Measurements from ENCODE around the gene ARHGAP8. TPM values are rescaled to one million over a fixed set of nuclear protein-coding genes. Genes with fewer than 3 reads are reported as not detected.

Gene ARHGAP8
- total RNA-seq, 1 donor from 2014 or later, result not detected

DNA sequence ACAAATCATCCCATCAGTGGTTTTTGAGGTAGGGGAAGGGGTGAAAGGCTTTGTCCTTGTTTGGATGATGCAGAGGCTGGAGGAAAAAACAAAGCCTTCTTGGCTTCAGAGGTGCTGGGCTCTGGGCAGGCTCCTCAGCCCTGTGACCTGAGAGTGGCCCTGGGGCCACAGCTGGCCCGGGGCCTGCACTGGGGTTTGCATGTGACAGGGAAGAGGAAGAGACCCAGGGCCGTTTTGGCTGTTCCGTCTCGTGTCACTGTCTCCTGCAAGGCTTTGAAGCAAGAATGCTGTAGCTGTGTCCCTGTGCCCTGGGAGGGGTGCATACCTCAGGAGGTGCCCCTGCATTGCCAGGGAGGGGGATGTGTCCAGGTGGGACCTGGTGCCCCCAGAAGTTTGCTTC lies 12.6 kb downstream of the ARHGAP8 start:
- Histone ChIP-seq H3K4me3 (no peak overlapping the region), H3K27ac (replicated peaks) (no peak overlapping the region), H3K9me3 (replicated peaks) (peaks cover 5% of the 10 kb centered on the region), H3K4me1 (no peaks in the 10 kb centered on the region), H3K36me3 (no peaks in the 10 kb centered on the region), H3K27me3 (ENCODE audit: low read depth) (peaks cover 75% of the 10 kb centered on the region)
- TF ChIP-seq, protein P1, sequence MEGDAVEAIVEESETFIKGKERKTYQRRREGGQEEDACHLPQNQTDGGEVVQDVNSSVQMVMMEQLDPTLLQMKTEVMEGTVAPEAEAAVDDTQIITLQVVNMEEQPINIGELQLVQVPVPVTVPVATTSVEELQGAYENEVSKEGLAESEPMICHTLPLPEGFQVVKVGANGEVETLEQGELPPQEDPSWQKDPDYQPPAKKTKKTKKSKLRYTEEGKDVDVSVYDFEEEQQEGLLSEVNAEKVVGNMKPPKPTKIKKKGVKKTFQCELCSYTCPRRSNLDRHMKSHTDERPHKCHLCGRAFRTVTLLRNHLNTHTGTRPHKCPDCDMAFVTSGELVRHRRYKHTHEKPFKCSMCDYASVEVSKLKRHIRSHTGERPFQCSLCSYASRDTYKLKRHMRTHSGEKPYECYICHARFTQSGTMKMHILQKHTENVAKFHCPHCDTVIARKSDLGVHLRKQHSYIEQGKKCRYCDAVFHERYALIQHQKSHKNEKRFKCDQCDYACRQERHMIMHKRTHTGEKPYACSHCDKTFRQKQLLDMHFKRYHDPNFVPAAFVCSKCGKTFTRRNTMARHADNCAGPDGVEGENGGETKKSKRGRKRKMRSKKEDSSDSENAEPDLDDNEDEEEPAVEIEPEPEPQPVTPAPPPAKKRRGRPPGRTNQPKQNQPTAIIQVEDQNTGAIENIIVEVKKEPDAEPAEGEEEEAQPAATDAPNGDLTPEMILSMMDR (IDR thresholded peaks at IDR 0.05; ENCODE audit: borderline replicate concordance), result no peak
- intact Hi-C loops (cut with micrococcal nuclease), result no loop called here
- no peak for DNase-seq

DNA sequence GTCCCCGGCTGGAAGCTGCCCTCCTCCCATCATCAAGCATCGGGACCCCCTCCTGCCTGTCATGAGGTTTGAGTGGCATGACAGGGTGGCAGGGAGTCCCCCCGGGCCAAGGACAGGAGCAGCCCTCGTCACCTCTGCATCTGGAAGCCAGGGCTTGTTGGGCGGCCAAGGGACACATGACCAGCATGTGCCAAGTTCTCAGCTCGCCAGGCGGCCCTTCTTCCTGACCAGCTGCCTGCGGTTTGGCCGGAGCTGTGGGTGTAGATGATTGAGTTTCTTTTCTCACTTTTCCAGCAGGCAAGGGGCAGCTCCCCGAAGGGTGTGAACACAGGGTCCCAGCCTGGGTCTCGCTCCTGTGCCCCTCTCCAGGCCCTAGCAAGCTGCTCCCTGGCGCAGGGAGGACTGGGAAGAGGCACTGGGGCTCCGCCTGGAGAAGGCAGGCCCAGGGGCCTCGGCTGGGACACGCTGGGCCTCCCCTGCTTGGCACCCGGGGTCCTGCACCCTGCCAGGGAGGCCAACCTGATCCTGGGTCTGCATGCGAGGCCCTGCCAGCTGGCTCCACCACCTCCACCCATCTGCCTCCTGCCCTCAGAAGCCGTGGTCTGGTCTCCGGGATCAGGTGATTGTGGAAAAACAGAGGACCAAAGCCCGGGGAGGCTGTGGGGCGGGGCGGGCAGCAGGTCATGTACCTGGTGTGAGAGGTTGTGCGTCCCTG lies 13.4 kb downstream of the ARHGAP8 start:
- DNase-seq, result no peak
- Histone ChIP-seq H3K27me3 (ENCODE audit: low read depth) (peaks cover 71% of the 10 kb centered on the region), H3K27ac (replicated peaks) (no peak overlapping the region), H3K4me1 (no peaks in the 10 kb centered on the region), H3K9me3 (replicated peaks) (peaks cover 7% of the 10 kb centered on the region), H3K4me3 (no peak overlapping the region), H3K36me3 (no peaks in the 10 kb centered on the region)
- TF ChIP-seq, protein P1 (IDR thresholded peaks at IDR 0.05; ENCODE audit: borderline replicate concordance), result no peak
- intact Hi-C loops (cut with micrococcal nuclease), result no loop called here

DNA sequence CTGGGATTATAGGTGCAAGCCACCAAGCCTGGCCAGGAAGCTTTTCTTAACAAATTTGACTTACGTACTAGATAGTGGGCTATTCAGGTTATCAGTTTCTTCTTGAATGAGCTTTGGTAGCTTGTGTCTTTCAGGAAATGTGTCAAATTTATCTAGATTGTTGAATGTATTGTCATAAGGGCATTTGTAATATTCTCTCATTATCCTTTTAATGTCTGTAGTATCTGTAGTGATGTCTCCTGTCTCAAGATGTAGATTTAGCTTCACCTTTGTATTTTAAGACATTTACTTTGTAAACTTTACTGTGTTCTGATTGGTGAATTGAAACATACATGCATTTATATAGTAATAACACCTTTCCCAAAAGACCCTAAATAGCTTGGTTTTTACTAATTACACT lies 20.7 kb downstream of the ARHGAP8 start:
- no peak for DNase-seq
- no peak overlapping the region for H3K27ac ChIP-seq (replicated peaks)
- no peak overlapping the region for H3K4me3 ChIP-seq
- peaks cover 37% of the 10 kb centered on the region for H3K9me3 ChIP-seq (replicated peaks)
- no peaks in the 10 kb centered on the region for H3K4me1 ChIP-seq
- intact Hi-C loops (cut with micrococcal nuclease), result no loop called here
- H3K36me3 ChIP-seq, result no peaks in the 10 kb centered on the region
- H3K27me3 ChIP-seq (ENCODE audit: low read depth), result peaks cover 15% of the 10 kb centered on the region
- TF ChIP-seq, protein P1 (IDR thresholded peaks at IDR 0.05; ENCODE audit: borderline replicate concordance), result no peak

DNA sequence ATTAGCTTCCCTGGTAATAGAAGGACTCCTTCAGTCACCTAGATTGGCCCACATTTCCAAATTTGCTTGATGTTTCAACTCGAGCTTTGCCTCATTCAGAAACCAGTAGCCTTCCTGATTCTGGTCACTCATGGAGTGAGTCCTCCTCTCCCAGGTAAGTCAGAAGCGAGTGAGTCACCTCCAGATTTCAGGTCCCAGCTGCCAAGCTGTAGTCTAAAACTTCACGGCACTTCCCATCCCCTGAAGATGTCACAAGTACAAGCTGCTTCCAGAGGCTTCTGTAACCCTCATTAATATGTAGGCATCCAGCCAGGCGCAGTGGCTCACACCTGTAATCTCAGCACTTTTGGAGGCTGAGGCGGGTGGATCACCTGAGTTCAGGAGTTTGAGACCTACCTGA lies 23.5 kb downstream of the ARHGAP8 start:
- Histone ChIP-seq H3K4me3 (no peak overlapping the region), H3K4me1 (no peaks in the 10 kb centered on the region), H3K9me3 (replicated peaks) (peaks cover 30% of the 10 kb centered on the region), H3K36me3 (no peaks in the 10 kb centered on the region), H3K27me3 (ENCODE audit: low read depth) (peaks cover 14% of the 10 kb centered on the region), H3K27ac (replicated peaks) (no peak overlapping the region)
- TF ChIP-seq, protein P1 (IDR thresholded peaks at IDR 0.05; ENCODE audit: borderline replicate concordance), result no peak
- intact Hi-C loops (cut with micrococcal nuclease), result no loop called here
- DNase-seq, result no peak

DNA sequence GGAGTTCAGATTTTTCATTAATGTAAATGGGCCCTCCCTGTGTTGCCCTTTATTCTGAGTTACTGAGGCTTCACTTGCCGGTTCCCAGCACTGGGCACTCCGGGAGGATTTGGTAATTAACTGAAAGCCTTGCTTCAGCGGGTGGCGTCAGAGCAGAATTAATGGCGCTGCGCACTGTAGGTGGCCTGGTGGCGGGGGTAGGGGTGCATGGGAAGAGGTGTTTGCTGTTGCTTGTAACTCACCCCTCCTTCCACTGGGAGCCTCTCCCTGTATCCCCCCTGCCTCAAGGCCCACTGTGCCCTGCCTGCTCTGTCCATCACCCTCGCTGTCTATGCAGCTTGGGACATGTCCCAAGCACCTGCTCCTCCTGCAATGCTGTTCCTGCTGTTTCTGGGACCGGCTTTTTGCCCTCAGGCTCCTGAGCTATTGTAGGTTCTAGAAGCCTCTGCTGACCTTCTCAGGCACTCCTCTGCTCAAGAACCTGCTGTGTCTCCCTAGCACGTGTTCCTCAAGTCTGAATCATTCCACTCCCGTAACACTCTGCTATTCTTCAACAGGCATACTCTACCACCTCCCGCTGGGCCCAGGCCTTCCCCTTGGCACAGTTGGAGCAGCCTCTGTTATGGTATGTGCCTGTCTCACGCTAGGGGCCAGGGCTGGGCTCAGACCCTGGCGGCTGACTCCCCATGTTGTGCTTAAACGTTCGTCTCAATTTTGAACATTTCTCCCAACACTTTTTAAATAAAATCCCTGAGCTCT lies 24.4 kb downstream of the ARHGAP8 start:
- Histone ChIP-seq H3K36me3 (no peaks in the 10 kb centered on the region), H3K27ac (replicated peaks) (no peak overlapping the region), H3K27me3 (ENCODE audit: low read depth) (peaks cover 21% of the 10 kb centered on the region), H3K4me3 (no peak overlapping the region), H3K4me1 (no peaks in the 10 kb centered on the region), H3K9me3 (replicated peaks) (peaks cover 24% of the 10 kb centered on the region)
- intact Hi-C loops (cut with micrococcal nuclease), result no loop called here
- TF ChIP-seq, protein P1 (IDR thresholded peaks at IDR 0.05; ENCODE audit: borderline replicate concordance), result no peak
- DNase-seq, result no peak
